Gastrocnemius medialis (tissue), 4 donors: ENCODE results near the gene AMBRA1. TPM values are rescaled to one million over a fixed set of nuclear protein-coding genes. Genes with fewer than 3 reads are reported as not detected.

Experiments
- ATAC-seq, 2 donors: fragments of 150-250 bp; one replicate each; pipeline ENCODE4 v1.9.1; 2016
- DNase-seq, 2 donors: peaks; one replicate each; pipeline ENCODE4 v3.0.0-alpha.2; 2019
- H3K27ac ChIP-seq, 4 donors: fragments of 200-600 bp; sonication (generic); 1 replicate in 1 of 4; 2 replicates in 3 of 4; pipeline ENCODE4 v1.5.1; 2016 to 2018; ENCODE audit warnings: mild to moderate bottlenecking in 2 of 4, moderate library complexity in 1 of 4
- H3K27me3 ChIP-seq, 3 donors: fragments of 200-600 bp; sonication (generic) in 2 of 3; 1 replicate in 1 of 3; 2 replicates in 2 of 3; pipeline versions ENCODE4 v1.5.1 to v1.6.0; 2016 to 2019; ENCODE audit warnings: mild to moderate bottlenecking in 1 of 3, moderate library complexity in 1 of 3
- H3K36me3 ChIP-seq, 2 donors: fragments of 200-600 bp; sonication (generic) in 1 of 2; one replicate each; pipeline ENCODE4 v1.5.1; 2017 to 2018
- H3K4me1 ChIP-seq, 2 donors: fragments of 200-600 bp; sonication (generic) in 1 of 2; one replicate each; pipeline ENCODE4 v1.5.1; 2016 to 2017; ENCODE audit warnings: mild to moderate bottlenecking in 2 of 2
- H3K4me3 ChIP-seq, 4 donors: fragments of 200-600 bp; sonication (generic) in 3 of 4; 1 replicate in 1 of 4; 2 replicates in 3 of 4; pipeline ENCODE4 v1.5.1; 2016 to 2019; ENCODE audit warnings: mild to moderate bottlenecking in 2 of 4
- H3K9me3 ChIP-seq, 3 donors: fragments of 200-600 bp; sonication (generic) in 2 of 3; 1 replicate in 1 of 3; 2 replicates in 2 of 3; pipeline ENCODE4 v1.5.1; 2016 to 2019
- POLR2A ChIP-seq, 2 donors: fragments of 450-650 bp; IDR thresholded peaks; one replicate each; pipeline ENCODE4 v1.6.1; 2017; ENCODE audit warnings: antibody characterized with exemption in 2 of 2, mild to moderate bottlenecking in 2 of 2, moderate library complexity in 2 of 2
- in situ Hi-C, 4 donors: fragments of 200-750 bp; cut with MboI; loops; one replicate each; pipeline versions ENCODE4 v1.15.0 to v1.8.0; 2017; ENCODE audit warnings: low sequenced_read_pairs in 4 of 4
- intact Hi-C: fragments of 100-400 bp; cut with DNase I; formaldehyde crosslinking; loops from one replicate; pipeline ENCODE4 v1.15.1; 2023; ENCODE audit warnings: low total_unique reads
- total RNA-seq, 4 donors: library from RNA; depleted of rRNA; stranded (reverse); fragments of >200 nt; gene quantifications; one replicate each; pipeline versions ENCODE4 v1.1.0 to v1.2.3, GENCODE V29; 2016
- TF ChIP-seq, protein P1 (sequence below), 5 experiments: fragments of 450-650 bp in 3 of 5; fragments of 200-600 bp in 2 of 5; sonication (generic) in 2 of 5; IDR thresholded peaks in 4 of 5; conservative IDR thresholded peaks in 1 of 5; 1 replicate in 4 of 5; 2 replicates in 1 of 5; pipeline ENCODE4 v1.5.1; 2016 to 2019; ENCODE audit warnings: antibody characterized with exemption in 5 of 5, mild to moderate bottlenecking in 3 of 5, moderate library complexity in 3 of 5

Gene AMBRA1
- total RNA-seq, 4 donors from 2014 or later = 17.3 to 24.3 (median 20.7) TPM

DNA sequence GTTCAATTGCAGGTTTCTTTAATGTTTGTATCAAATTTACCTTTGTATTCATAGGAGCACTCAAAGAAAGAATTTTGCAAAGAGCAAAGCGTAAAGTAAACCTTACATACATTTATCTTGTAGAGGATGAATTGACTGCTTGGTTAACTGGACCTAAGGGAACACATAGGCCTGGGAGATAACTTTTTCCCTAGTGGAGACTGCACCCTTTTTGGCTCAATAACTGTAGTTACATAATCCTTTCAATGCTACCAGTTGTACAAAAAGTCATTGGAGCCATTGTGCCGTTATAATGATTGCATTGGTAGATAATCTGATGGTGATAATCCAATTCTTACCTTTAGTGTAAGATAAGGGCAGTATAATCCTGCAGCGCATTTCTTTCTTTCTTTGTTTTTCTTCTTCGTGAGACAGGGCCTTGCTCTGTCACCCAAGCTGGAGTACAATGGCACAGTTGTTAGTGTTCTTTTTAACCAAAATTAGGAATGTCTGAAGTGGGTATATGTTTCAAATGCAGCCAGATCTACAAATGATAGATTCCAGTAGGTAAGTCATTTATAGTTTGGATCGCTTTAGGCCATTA is 41.8 kb upstream of the AMBRA1 start:
- TF ChIP-seq, protein P1, sequence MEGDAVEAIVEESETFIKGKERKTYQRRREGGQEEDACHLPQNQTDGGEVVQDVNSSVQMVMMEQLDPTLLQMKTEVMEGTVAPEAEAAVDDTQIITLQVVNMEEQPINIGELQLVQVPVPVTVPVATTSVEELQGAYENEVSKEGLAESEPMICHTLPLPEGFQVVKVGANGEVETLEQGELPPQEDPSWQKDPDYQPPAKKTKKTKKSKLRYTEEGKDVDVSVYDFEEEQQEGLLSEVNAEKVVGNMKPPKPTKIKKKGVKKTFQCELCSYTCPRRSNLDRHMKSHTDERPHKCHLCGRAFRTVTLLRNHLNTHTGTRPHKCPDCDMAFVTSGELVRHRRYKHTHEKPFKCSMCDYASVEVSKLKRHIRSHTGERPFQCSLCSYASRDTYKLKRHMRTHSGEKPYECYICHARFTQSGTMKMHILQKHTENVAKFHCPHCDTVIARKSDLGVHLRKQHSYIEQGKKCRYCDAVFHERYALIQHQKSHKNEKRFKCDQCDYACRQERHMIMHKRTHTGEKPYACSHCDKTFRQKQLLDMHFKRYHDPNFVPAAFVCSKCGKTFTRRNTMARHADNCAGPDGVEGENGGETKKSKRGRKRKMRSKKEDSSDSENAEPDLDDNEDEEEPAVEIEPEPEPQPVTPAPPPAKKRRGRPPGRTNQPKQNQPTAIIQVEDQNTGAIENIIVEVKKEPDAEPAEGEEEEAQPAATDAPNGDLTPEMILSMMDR (IDR thresholded peaks at IDR 0.05 in 4 of 5, conservative IDR thresholded peaks at IDR 0.05 in 1 of 5) = no peak
- TF ChIP-seq POLR2A (IDR thresholded peaks at IDR 0.05) = no peak
- no peaks in the 10 kb centered on the region for H3K4me1 ChIP-seq
- DNase-seq (no peak), ATAC-seq (no peak)
- H3K36me3 ChIP-seq = peaks cover 0 to 23% of the 10 kb centered on the region in 2 donors
- H3K9me3 ChIP-seq = no peaks in the 10 kb centered on the region
- no peak overlapping the region for H3K27ac ChIP-seq
- no peak overlapping the region for H3K4me3 ChIP-seq
- in situ Hi-C loops (no loop called here), intact Hi-C loops (no loop called here)
- no peaks in the 10 kb centered on the region for H3K27me3 ChIP-seq

GRCh38 chr11:46633291-46634217 is 39.7 kb upstream of the AMBRA1 start:
- TF ChIP-seq POLR2A (IDR thresholded peaks at IDR 0.05) = no peak
- TF ChIP-seq, protein P1 (IDR thresholded peaks at IDR 0.05 in 4 of 5, conservative IDR thresholded peaks at IDR 0.05 in 1 of 5) = no peak
- Histone ChIP-seq H3K4me1 (no peaks in the 10 kb centered on the region), H3K36me3 (peaks cover 0 to 34% of the 10 kb centered on the region in 2 donors), H3K27ac (no peak overlapping the region), H3K4me3 (no peak overlapping the region), H3K27me3 (no peaks in the 10 kb centered on the region), H3K9me3 (no peaks in the 10 kb centered on the region)
- ATAC-seq (no peak), DNase-seq (no peak)
- intact Hi-C loops = no loop called here
- in situ Hi-C loops = no loop called here

- Histone ChIP-seq H3K9me3 (no peaks in the 10 kb centered on the region), H3K4me3 (no peak overlapping the region), H3K27me3 (no peaks in the 10 kb centered on the region), H3K4me1 (peaks cover 0 to 7% of the 10 kb centered on the region in 2 donors), H3K27ac (no peak overlapping the region), H3K36me3 (peaks cover 0 to 34% of the 10 kb centered on the region in 2 donors)
- TF ChIP-seq, protein P1 (IDR thresholded peaks at IDR 0.05 in 4 of 5, conservative IDR thresholded peaks at IDR 0.05 in 1 of 5) = no peak
- TF ChIP-seq POLR2A (IDR thresholded peaks at IDR 0.05) = no peak
- ATAC-seq (no peak), DNase-seq (no peak)
- intact Hi-C loops = no loop called here
- in situ Hi-C loops = no loop called here
Observed at GRCh38 chr11:46632502-46632901, 38.7 kb upstream of the AMBRA1 start.

DNA sequence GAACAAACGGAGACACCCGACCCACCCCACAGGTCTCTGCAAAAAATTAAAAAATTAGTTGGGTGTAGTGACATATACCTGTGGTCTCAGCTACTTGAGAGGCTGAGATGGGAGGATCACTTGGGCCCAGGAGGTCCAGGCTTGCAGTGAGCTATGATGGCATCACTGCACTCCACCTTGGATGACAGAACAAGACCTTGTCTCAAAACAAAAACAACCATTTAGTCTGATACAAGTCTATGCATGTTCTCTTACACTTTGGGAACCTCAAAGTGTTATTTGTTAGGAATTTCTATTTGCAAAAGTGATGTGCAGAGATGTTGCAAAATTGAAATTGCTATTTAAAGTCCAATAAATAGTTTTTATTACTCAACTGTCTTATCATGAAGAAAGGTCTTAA is 37.9 kb upstream of the AMBRA1 start:
- DNase-seq = no peak
- intact Hi-C loops (no loop called here), in situ Hi-C loops (no loop called here)
- Histone ChIP-seq H3K27ac (no peak overlapping the region), H3K9me3 (no peaks in the 10 kb centered on the region), H3K4me3 (no peak overlapping the region), H3K27me3 (no peaks in the 10 kb centered on the region), H3K36me3 (peaks cover 0 to 38% of the 10 kb centered on the region in 2 donors), H3K4me1 (peaks cover 0 to 7% of the 10 kb centered on the region in 2 donors)
- no peak for TF ChIP-seq POLR2A (IDR thresholded peaks at IDR 0.05)
- TF ChIP-seq, protein P1 (IDR thresholded peaks at IDR 0.05 in 4 of 5, conservative IDR thresholded peaks at IDR 0.05 in 1 of 5) = no peak
- no peak for ATAC-seq
